Right lobe of liver (tissue), 6 donors: ENCODE data around the gene CHRNA3. TPM values are rescaled to one million over a fixed set of nuclear protein-coding genes. Genes with fewer than 3 reads are reported as not detected.

Experiments
- ATAC-seq, 4 donors: fragments of 200-7000 bp; cut with Tn5 transposase; one replicate each; pipeline ENCODE4 v1.9.1; 2020; ENCODE audit warnings: mild to moderate bottlenecking in 4 of 4, moderate library complexity in 4 of 4
- DNase-seq, 3 donors: peaks; one replicate each; pipeline ENCODE4 v3.0.0-alpha.2; 2020
- H3K27ac ChIP-seq, 3 donors: fragments of 200-600 bp; one replicate each; pipeline ENCODE4 v1.8.0; 2022
- H3K27me3 ChIP-seq, 2 donors: fragments of 200-600 bp; one replicate each; pipeline ENCODE4 v1.8.0; 2022
- H3K36me3 ChIP-seq, 4 donors: fragments of 200-600 bp; sonication (generic) in 1 of 4; one replicate each; pipeline versions ENCODE4 v1.5.1 to v1.8.0; 2017 to 2022; ENCODE audit warnings: control low read depth in 1 of 4
- H3K4me1 ChIP-seq, 4 donors: fragments of 200-600 bp; sonication (generic) in 1 of 4; one replicate each; pipeline versions ENCODE4 v1.5.1 to v1.8.0; 2017 to 2022; ENCODE audit warnings: control low read depth in 1 of 4
- H3K4me3 ChIP-seq, 3 donors: fragments of 200-600 bp; one replicate each; pipeline ENCODE4 v1.8.0; 2022
- H3K9me3 ChIP-seq, 4 donors: fragments of 200-600 bp; sonication (generic) in 1 of 4; one replicate each; pipeline versions ENCODE4 v1.5.1 to v1.8.0; 2017 to 2022; ENCODE audit warnings: control low read depth in 1 of 4
- POLR2A ChIP-seq: fragments of 450-650 bp; IDR thresholded peaks from one replicate; pipeline ENCODE4 v1.6.1; 2017; ENCODE audit warnings: antibody characterized with exemption, mild to moderate bottlenecking
- WGBS: methylation state at CpG from one replicate; pipeline ENCODE4 v1.1.6; 2018; ENCODE audit warnings: low coverage, low lambda C conversion rate; ENCODE audit not compliant: insufficient coverage; ENCODE audit errors: missing lambda C conversion rate; 5-methylcytosine and 5-hydroxymethylcytosine counted together
- intact Hi-C, 2 donors: fragments of 100-400 bp; cut with DNase I; formaldehyde crosslinking; loops; one replicate each; pipeline versions ENCODE4 v1.11.2 to v1.14.1; 2022
- total RNA-seq, 6 experiments: library from RNA; depleted of rRNA in 2 of 6; stranded (reverse); fragments of >200 nt in 2 of 6; fragmentation: NEBNext Ultra II Directional in 3 of 6; extraction: Animal tissue kit (Norgen Biotek cat#: 25700) in 3 of 6; gene quantifications; one replicate each; pipeline versions ENCODE4 v1.1.0 to v1.2.4, GENCODE V29; 2016 to 2023
- TF ChIP-seq, protein P1 (sequence below), 4 donors: fragments of 200-600 bp in 3 of 4; fragments of 450-650 bp in 1 of 4; IDR thresholded peaks; one replicate each; pipeline versions ENCODE4 v1.5.1 to v1.8.0; 2016 to 2022; ENCODE audit warnings: antibody characterized with exemption in 4 of 4, mild to moderate bottlenecking in 2 of 4
- donor health status: DM: no; HTN: yes; CAD: no.
- donor health status: DM: no; HTN: no; CAD: no.
- donor health status: DM: no; HTN: no; CAD: no.
- donor health status: DM: no; HTN: yes; CAD: no.
- donor health status: DM: no; HTN: yes; CAD: no.

CHRNA3 gene
- total RNA-seq, 6 experiments from 2014 or later: not detected

GRCh38 chr15:78629716-78630065 is 8.9 kb upstream of the CHRNA3 start:
- no peak for ATAC-seq
- intact Hi-C loops: no loop called here

GRCh38 chr15:78629031-78629715 is 8.4 kb upstream of the CHRNA3 start:
- no peak overlapping the region for H3K4me3 ChIP-seq
- TF ChIP-seq, protein P1, sequence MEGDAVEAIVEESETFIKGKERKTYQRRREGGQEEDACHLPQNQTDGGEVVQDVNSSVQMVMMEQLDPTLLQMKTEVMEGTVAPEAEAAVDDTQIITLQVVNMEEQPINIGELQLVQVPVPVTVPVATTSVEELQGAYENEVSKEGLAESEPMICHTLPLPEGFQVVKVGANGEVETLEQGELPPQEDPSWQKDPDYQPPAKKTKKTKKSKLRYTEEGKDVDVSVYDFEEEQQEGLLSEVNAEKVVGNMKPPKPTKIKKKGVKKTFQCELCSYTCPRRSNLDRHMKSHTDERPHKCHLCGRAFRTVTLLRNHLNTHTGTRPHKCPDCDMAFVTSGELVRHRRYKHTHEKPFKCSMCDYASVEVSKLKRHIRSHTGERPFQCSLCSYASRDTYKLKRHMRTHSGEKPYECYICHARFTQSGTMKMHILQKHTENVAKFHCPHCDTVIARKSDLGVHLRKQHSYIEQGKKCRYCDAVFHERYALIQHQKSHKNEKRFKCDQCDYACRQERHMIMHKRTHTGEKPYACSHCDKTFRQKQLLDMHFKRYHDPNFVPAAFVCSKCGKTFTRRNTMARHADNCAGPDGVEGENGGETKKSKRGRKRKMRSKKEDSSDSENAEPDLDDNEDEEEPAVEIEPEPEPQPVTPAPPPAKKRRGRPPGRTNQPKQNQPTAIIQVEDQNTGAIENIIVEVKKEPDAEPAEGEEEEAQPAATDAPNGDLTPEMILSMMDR (IDR thresholded peaks at IDR 0.05): no peak
- TF ChIP-seq POLR2A: no peak
- intact Hi-C loops: no loop called here
- DNase-seq: no peak
- no peaks in the 10 kb centered on the region for H3K27me3 ChIP-seq
- ATAC-seq: no peak
- H3K36me3 ChIP-seq: no peaks in the 10 kb centered on the region
- 85% methylated on average over 19 of the region's 29 CpGs for WGBS
- no peaks in the 10 kb centered on the region for H3K9me3 ChIP-seq
- H3K27ac ChIP-seq: no peak overlapping the region
- H3K4me1 ChIP-seq: no peaks in the 10 kb centered on the region

More at GRCh38 chr15:78629716-78630065, 8.9 kb upstream of the CHRNA3 start:
- no peaks in the 10 kb centered on the region for H3K36me3 ChIP-seq
- H3K27ac ChIP-seq: no peak overlapping the region
- no peak overlapping the region for H3K4me3 ChIP-seq
- TF ChIP-seq POLR2A: no peak
- TF ChIP-seq, protein P1 (IDR thresholded peaks at IDR 0.05): no peak
- WGBS: no CpG with 5 or more reads among the region's 12 CpGs
- H3K4me1 ChIP-seq: no peaks in the 10 kb centered on the region
- DNase-seq: no peak
- H3K9me3 ChIP-seq: no peaks in the 10 kb centered on the region
- H3K27me3 ChIP-seq: no peaks in the 10 kb centered on the region

DNA sequence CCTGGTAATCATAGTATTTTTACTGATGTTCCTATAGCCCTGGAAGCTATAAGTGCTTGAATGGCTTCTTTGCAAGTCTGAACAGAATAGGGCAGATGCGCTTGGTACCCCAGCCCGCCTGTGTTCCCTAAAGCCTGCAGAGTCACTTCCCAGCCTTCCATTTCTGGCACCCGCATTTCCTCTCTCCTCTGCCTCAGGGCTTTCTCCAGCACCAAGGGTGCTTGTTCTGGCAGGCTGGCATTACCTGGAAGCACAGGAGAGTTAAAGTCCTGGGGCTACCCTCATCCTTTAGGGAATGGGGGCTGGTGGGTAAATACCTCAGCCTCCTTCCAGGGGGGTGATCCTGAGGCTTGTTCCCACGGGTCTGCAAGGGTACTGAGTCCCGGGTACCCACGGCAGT is 7.4 kb upstream of the CHRNA3 start:
- Histone ChIP-seq H3K4me3 (no peak overlapping the region), H3K4me1 (no peaks in the 10 kb centered on the region), H3K36me3 (no peaks in the 10 kb centered on the region), H3K27me3 (no peaks in the 10 kb centered on the region), H3K9me3 (no peaks in the 10 kb centered on the region), H3K27ac (no peak overlapping the region)
- 78% methylated on average over 3 of the region's 6 CpGs for WGBS
- DNase-seq (no peak), ATAC-seq (no peak)
- TF ChIP-seq, protein P1 (IDR thresholded peaks at IDR 0.05): no peak
- TF ChIP-seq POLR2A: no peak
- intact Hi-C loops: no loop called here

- WGBS: 54% methylated on average over 5 of the region's 8 CpGs
- DNase-seq (no peak), ATAC-seq (no peak)
- TF ChIP-seq POLR2A: no peak
- TF ChIP-seq, protein P1 (IDR thresholded peaks at IDR 0.05): no peak
- Histone ChIP-seq H3K36me3 (no peaks in the 10 kb centered on the region), H3K27ac (no peak overlapping the region), H3K9me3 (no peaks in the 10 kb centered on the region), H3K4me1 (no peaks in the 10 kb centered on the region), H3K4me3 (no peak overlapping the region), H3K27me3 (no peaks in the 10 kb centered on the region)
- intact Hi-C loops: no loop called here
These were observed 6.6 kb upstream of the CHRNA3 start for GRCh38 chr15:78627348-78627747.
